ENCODE measurements around the gene EXOC3L4.

The EXOC3L4 gene

GRCh38 chr14:103157969-103158368 is 63.4 kb downstream of the EXOC3L4 start:
- no peak for DNase-seq

- DNase-seq, result no peak
Measured at GRCh38 chr14:103158688-103159087, 64.2 kb downstream of the EXOC3L4 start.
